ENCODE data around the gene KLHL33. TPM values are rescaled to one million over a fixed set of nuclear protein-coding genes. Genes with fewer than 3 reads are reported as not detected.

Gene KLHL33
- total RNA-seq, 4 donors from 2014 or later: 1.3 to 2.8 (median 2.1) TPM; not detected in 1

- Histone ChIP-seq H3K27me3 (no peaks in the 10 kb centered on the region), H3K4me3 (peak within 1 kb of the TSS; percentile 65 to 71), H3K4me1 (peaks cover 0 to 4% of the 10 kb centered on the region in 2 donors), H3K9me3 (no peaks in the 10 kb centered on the region), H3K36me3 (no peaks in the 10 kb centered on the region), H3K27ac (peak within 1 kb of the TSS; percentile 79 to 85)
- intact Hi-C loops (cut with DNase I; ENCODE audit: low total_unique reads): no loop called here
- DNase-seq: peak; percentile 78 to 88
- TF ChIP-seq CTCF (IDR thresholded peaks at IDR 0.05) (no peak), POLR2A (IDR thresholded peaks at IDR 0.05) (peak; percentile 91 to 92)
Measured at GRCh38 chr14:20469242-20469889, 33.4 kb upstream of the KLHL33 start, which contains the start of gene PNP. Gene PNP (plus strand): TSS chr14:20469406. CDS start chr14:20469525, 119 bp downstream.

DNA sequence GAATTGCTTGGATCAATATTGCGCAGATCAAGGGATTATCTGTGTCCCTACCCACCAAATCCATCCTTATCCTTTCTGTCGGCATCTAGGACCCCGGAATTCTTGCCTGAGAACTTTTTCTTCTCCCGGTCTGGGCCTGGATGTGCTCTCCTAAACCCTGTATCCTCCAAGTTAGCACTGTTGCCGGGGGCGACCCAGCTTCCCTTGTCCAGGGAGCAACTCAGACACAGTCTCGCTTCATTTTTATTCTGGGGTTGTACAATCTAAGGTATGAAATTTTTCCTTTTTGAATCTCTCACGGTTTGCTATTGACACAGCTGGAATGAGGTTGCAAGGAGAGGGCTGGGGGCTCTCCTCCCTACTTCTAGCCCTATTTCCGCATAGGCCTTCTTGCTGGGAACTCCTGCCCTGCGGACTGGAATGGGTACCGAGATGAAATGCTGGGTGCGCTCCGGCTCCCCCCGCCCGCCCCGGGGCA is 32.8 kb upstream of the KLHL33 start:
- Histone ChIP-seq H3K9me3 (no peaks in the 10 kb centered on the region), H3K4me3 (peak overlapping the region; percentile 65 to 71), H3K27ac (peak overlapping the region; percentile 79 to 85), H3K4me1 (peaks cover 0 to 4% of the 10 kb centered on the region in 2 donors), H3K27me3 (no peaks in the 10 kb centered on the region), H3K36me3 (no peaks in the 10 kb centered on the region)
- intact Hi-C loops (cut with DNase I; ENCODE audit: low total_unique reads): no loop called here
- peak in 1 of 2 donors; percentile 26 for DNase-seq
- no peak for TF ChIP-seq CTCF (IDR thresholded peaks at IDR 0.05)
- TF ChIP-seq POLR2A (IDR thresholded peaks at IDR 0.05): no peak

DNA sequence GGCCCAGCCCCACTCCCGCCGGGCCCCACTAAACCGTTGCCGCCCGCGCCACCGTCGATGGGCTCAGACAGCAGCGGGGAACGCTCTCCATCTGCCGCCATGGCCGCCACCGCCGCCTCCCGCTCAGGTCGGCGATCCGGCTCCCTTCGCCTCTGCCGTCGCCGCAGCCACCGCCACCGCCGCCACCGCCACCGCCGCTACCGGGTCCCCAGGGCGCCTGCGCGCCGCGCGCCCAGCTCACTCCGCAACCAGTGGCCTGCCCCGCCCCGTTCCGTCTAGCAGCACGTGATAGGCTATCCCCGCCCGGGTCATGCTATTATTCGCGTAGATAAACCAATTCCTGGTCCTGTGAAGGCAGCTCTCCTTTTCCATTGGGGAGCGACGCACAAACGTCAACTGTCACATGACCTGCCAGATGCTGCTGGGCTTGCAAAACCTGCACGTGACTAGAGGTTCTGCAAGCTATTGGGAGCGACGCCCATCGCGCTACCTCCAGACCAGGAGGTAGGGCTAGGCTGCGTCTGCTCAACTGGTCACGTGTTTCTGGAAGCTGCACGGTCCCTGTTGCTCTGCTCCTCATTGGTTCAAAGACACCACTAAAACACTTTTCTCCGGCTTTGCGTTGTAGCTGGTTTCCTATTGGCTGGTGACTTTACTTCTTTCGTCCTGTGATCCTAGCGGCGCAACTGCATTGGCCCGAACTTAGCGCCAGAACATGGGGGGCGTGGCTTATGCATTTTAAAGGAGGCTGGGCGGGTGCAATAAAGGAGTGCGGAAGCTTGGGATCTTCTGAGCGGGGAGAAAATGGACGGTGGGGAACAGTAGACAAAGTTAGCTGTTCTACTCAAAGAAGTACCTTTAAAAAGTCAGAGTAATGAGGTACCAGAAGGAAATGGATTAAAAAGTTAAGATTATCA is 25.5 kb upstream of the KLHL33 start, which contains the start of gene PIP4P1:
Gene PIP4P1, minus strand, starts transcription at position 210 of the 917 bp plus-strand sequence. Its CDS starts 109 bp downstream, at position 101.
- intact Hi-C loops (cut with DNase I; ENCODE audit: low total_unique reads): no loop called here
- Histone ChIP-seq H3K36me3 (no peaks in the 10 kb centered on the region), H3K4me1 (peaks cover 7 to 8% of the 10 kb centered on the region in 2 donors), H3K9me3 (no peaks in the 10 kb centered on the region), H3K27ac (peak within 1 kb of the TSS; percentile 89 to 97), H3K27me3 (no peaks in the 10 kb centered on the region), H3K4me3 (peak within 1 kb of the TSS; percentile 85 to 96)
- DNase-seq: peak; percentile 98 to 100
- TF ChIP-seq CTCF (IDR thresholded peaks at IDR 0.05): no peak
- peak; percentile 64 to 93 for TF ChIP-seq POLR2A (IDR thresholded peaks at IDR 0.05)

DNA sequence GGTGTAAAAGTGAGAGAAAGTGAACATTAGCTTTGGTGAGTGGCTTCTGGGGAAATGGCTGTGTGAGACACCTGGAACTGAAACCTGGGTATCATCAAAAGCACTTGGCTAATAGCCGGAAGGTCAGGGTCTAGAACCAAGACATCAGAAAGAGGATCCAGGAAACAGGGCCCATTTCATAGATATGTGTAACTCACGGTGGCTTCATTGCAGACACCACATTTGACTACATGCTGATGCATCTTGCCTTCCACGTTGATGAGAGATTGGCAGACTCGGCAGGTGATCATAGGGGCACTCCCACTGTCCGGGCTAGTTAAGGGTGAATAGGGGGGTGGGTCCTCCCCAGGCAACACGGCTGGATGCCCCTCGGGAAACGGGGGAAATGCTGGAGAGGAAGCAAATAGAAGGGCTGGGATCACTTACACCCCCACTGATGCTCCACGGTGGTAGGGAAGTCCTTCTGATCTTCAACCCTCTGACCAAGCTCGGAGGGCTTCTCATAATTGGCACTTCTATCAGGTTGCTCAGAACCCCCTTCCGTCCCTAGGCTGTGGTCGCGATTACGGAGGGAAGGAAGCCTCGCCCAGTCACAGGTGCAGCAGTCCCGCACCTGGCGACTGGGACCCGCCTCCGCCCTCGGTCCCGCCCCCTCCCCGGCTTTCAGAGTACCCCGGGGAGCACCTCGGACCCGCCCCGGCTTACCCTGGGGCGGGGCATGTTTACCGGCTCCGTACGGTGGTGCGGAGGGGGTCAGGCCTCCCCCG is 24.7 kb upstream of the KLHL33 start:
- DNase-seq: peak in 1 of 2 donors; percentile 31
- H3K27me3 ChIP-seq: no peaks in the 10 kb centered on the region

More for the DNA sequence above, 24.7 kb upstream of the KLHL33 start:
- Histone ChIP-seq H3K9me3 (no peaks in the 10 kb centered on the region), H3K4me3 (peak overlapping the region; percentile 85 to 96), H3K36me3 (no peaks in the 10 kb centered on the region), H3K4me1 (peaks cover 7 to 8% of the 10 kb centered on the region in 2 donors), H3K27ac (peak overlapping the region; percentile 89 to 97)
- intact Hi-C loops (cut with DNase I; ENCODE audit: low total_unique reads): no loop called here
- no peak for TF ChIP-seq CTCF (IDR thresholded peaks at IDR 0.05)
